ENCODE results near the gene NTN1.
A peak's percentile ranks its signal among the peaks of the same experiment; 100 is the strongest.

Gene NTN1

DNA sequence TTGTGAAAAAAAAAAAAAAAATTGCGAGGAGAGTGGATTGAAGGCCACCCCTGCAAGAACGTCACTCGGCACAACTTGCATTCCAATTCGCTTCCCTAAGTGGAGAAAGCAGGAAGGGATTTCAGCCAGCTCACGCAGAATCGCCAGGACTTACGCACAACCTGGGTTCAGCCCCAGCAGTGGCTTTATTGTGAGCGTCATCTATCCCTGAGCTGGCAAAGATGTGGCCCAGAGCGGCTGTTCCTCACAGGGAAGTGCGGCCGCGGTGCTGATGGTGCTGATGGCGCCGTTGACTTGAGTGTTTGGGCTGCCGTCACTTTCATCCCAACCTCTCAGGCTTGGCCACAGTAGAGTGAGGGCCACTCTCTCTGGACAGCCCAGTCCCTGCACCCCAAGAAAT, 197.6 kb downstream of the NTN1 start:
- TF ChIP-seq, protein P1, sequence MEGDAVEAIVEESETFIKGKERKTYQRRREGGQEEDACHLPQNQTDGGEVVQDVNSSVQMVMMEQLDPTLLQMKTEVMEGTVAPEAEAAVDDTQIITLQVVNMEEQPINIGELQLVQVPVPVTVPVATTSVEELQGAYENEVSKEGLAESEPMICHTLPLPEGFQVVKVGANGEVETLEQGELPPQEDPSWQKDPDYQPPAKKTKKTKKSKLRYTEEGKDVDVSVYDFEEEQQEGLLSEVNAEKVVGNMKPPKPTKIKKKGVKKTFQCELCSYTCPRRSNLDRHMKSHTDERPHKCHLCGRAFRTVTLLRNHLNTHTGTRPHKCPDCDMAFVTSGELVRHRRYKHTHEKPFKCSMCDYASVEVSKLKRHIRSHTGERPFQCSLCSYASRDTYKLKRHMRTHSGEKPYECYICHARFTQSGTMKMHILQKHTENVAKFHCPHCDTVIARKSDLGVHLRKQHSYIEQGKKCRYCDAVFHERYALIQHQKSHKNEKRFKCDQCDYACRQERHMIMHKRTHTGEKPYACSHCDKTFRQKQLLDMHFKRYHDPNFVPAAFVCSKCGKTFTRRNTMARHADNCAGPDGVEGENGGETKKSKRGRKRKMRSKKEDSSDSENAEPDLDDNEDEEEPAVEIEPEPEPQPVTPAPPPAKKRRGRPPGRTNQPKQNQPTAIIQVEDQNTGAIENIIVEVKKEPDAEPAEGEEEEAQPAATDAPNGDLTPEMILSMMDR (IDR thresholded peaks at IDR 0.05; ENCODE audit: low read length, missing control alignments): no peak
- DNase-seq (ENCODE audit: low read depth): peak; percentile 24
- H3K4me3 ChIP-seq (replicated peaks; ENCODE audit: low read depth, low read length): no peak overlapping the region

DNA sequence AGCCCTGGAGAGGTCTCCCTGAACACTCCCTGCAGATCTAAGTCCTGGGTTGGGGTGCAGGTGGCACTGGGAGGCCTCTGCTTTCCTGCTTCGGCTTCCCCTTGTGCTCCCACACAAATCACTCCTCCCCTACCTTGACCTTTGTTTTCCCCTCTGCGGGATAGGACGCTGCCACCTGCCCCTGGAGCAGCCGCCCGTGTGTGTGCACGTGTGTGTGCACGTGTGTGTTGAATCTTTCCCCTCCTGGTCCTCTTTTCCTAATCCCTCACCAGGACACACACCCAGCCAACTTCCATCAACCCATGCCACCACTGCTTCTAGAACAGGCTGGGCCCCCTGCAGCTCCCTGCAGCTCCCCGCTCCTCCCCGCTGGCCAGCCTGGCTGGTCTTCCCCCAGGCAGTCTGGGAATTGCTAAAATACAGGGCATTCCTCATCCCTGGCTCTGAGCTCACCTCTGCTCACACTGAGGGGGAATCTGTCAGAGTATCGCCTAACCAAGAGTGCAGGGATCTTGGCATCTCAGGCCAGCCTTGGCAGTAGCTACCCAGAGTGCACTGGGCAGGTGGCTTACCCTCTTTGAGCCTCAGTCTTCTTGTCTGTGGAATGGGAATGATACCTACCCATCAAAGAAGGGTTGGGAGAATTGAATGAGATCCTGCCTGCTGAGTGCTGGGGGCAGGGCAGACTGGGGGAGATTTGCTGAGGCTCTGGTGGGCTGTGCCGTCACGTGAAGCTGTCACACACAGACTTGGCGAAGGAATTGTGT, 198.5 kb downstream of the NTN1 start:
- no peak overlapping the region for H3K4me3 ChIP-seq (replicated peaks; ENCODE audit: low read depth, low read length)
- DNase-seq (ENCODE audit: low read depth): no peak
- TF ChIP-seq, protein P1 (IDR thresholded peaks at IDR 0.05; ENCODE audit: low read length, missing control alignments): no peak

DNA sequence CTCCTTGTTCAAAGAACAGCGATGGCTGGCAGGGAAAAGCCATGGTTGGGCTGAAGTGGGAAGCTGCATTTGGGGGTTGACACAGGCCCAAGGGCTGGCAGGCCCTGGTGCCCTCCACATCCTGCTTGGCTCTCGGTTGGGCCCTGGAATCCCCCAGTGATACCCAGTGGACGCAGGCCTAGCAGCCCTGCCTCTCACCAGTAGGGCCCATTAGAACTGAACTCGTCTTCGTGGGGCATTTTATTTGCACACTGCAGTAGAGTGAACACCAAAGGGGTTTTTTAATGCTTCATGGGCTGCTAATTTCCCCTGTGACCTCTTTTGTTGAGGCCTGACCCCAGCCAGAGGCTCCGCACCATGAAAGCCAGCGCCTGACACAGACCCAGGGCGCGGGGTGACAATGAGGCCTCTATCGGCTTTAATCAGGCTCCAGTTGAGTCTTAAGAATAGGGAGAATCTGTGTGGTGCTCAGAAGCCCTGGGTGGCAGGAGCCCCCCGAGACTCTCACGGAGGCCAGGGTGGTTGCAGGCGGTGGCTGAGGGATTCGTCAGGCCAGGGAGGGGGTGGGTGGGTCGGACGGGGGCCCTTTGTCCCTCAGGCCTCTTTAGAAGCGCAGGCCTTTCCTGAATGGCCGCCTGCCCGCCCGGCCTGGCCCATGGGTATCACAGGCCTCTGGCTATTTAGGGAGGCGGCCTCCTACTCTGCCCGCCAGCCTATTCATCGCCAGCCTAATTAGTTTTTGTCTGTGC, 199.3 kb downstream of the NTN1 start:
- no peak for DNase-seq (ENCODE audit: low read depth)
- TF ChIP-seq, protein P1 (IDR thresholded peaks at IDR 0.05; ENCODE audit: low read length, missing control alignments): no peak

DNA sequence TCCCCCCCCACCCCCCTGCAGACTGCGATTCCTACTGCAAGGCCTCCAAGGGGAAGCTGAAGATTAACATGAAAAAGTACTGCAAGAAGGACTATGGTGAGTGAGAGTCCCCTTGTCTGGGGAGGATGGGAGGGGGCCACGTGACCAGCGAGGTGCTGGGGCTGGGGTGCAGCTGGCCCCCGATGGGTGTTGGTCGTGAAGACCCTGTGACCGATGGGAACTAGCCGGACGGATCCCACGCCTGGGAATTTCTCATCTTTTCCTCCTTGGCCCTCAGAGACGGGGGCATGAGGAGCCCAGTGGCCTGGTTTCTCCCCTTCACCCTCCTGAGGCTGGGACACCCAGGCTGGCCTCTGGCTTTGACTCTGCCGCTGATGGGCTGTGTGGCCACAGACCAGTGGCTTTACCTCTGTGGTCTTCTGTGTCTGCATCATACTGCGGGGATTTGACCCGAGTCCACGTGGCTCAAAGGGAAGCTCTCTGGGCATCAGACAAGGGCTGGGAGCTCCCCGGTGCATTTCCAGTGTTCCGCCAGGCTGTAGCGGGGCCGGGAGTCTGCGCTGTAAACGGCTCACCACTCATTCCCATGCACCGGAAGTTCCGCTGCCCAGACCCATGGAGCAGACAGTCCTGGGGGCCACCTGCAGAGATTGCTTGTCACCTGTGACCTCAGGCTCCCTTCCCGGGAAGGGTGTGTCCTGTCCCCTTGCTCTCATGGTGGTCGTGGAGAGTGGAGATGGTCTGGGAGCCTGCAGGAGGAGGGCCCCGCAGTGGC, 200.0 kb downstream of the NTN1 start:
- TF ChIP-seq, protein P1 (IDR thresholded peaks at IDR 0.05; ENCODE audit: low read length, missing control alignments): no peak
- H3K4me3 ChIP-seq (replicated peaks; ENCODE audit: low read depth, low read length): no peak overlapping the region
- DNase-seq (ENCODE audit: low read depth): no peak

More for the DNA sequence above, 199.3 kb downstream of the NTN1 start:
- no peak overlapping the region for H3K4me3 ChIP-seq (replicated peaks; ENCODE audit: low read depth, low read length)

DNA sequence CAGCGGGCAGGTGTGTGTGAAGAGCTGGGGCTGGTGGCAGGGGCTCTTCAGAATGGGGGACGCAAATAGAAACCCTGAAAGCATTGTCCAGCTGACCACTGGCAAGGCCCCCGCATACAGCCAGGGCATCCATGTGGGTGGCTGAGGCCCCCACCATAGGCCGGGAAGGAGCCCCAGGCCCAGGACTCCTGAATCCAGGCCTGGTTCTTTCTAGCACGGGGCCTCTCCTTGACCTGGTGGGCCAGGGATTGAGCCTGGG, 200.5 kb downstream of the NTN1 start:
- no peak overlapping the region for H3K4me3 ChIP-seq (replicated peaks; ENCODE audit: low read depth, low read length)
- TF ChIP-seq, protein P1 (IDR thresholded peaks at IDR 0.05; ENCODE audit: low read length, missing control alignments): no peak
- DNase-seq (ENCODE audit: low read depth): no peak

DNA sequence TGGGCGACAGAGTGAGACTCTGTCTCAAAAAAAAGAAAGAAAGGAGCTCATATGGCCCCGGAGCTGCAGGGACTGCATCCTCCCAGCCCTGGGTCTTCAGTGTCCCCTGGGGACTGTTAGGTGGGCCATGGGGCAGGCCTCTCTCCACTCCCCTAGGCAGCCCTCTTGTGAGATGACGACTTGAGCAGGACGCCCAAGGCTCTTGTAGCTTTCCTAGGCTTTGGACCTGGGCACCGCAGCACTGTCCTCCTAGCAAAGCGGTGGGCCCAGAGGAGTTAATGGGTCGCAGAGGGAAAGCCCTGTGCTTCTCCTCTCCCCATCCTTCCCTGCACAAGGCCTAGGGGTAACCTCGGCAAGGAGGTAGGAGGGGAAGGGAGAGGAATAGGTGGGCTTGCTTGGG, 202.2 kb downstream of the NTN1 start:
- TF ChIP-seq, protein P1 (IDR thresholded peaks at IDR 0.05; ENCODE audit: low read length, missing control alignments): no peak
- H3K4me3 ChIP-seq (replicated peaks; ENCODE audit: low read depth, low read length): no peak overlapping the region
- no peak for DNase-seq (ENCODE audit: low read depth)

Measured in fibroblast of pulmonary artery (primary cell).